GM12873 (cell line): ENCODE measurements around the gene NCS1.
A peak's percentile ranks its signal among the peaks of the same experiment; 100 is the strongest.

Experiments used
- CTCF ChIP-seq: IDR thresholded peaks from 2 replicates; pipeline ENCODE4 v1.5.1; 2012; ENCODE audit warnings: low read depth, mild to moderate bottlenecking, moderate library complexity, low read length, control low read depth; ENCODE audit not compliant: insufficient read depth; ENCODE audit errors: missing control alignments

Gene NCS1

GRCh38 chr9:130235558-130236435 is 63.6 kb downstream of the NCS1 start:
- TF ChIP-seq CTCF: peak; percentile 95

- TF ChIP-seq CTCF: no peak
Observed at GRCh38 chr9:130236436-130236985, 64.3 kb downstream of the NCS1 start.

- no peak for TF ChIP-seq CTCF
Observed at GRCh38 chr9:130237076-130237475, 64.9 kb downstream of the NCS1 start.

GRCh38 chr9:130237763-130238524 is 65.7 kb downstream of the NCS1 start:
- no peak for TF ChIP-seq CTCF

- TF ChIP-seq CTCF: no peak
Observed at GRCh38 chr9:130239363-130239695, 67.1 kb downstream of the NCS1 start.

- peak; percentile 2 for TF ChIP-seq CTCF
Observed at GRCh38 chr9:130239741-130240241, 67.6 kb downstream of the NCS1 start.
